BE2C (cell line): ENCODE measurements around the gene ACADSB.

Experiments used
- DNase-seq: peaks from one replicate; pipeline ENCODE4 v3.0.0-alpha.2; 2020
- H3K27me3 ChIP-seq: fragments of 250-450 bp; sonication (Bioruptor Pico); 2 replicates; pipeline ENCODE4 v1.5.1; 2020; ENCODE audit warnings: mild to moderate bottlenecking
- H3K36me3 ChIP-seq: fragments of 250-450 bp; sonication (Bioruptor Pico); 2 replicates; pipeline ENCODE4 v1.5.1; 2020; ENCODE audit warnings: mild to moderate bottlenecking
- H3K4me1 ChIP-seq: fragments of 250-450 bp; sonication (Bioruptor Pico); 2 replicates; pipeline ENCODE4 v1.5.1; 2020
- H3K4me3 ChIP-seq: 2 replicates; pipeline ENCODE4 v1.5.1; 2011; ENCODE audit warnings: low read depth, low read length
- H3K9me3 ChIP-seq: fragments of 250-450 bp; sonication (Bioruptor Pico); 2 replicates; pipeline ENCODE4 v1.5.1; 2020
- TF ChIP-seq, protein P1 (sequence below): IDR thresholded peaks from 2 replicates; pipeline ENCODE4 v1.5.1; 2012; ENCODE audit warnings: mild to moderate bottlenecking, low read depth, low read length

Gene ACADSB

DNA sequence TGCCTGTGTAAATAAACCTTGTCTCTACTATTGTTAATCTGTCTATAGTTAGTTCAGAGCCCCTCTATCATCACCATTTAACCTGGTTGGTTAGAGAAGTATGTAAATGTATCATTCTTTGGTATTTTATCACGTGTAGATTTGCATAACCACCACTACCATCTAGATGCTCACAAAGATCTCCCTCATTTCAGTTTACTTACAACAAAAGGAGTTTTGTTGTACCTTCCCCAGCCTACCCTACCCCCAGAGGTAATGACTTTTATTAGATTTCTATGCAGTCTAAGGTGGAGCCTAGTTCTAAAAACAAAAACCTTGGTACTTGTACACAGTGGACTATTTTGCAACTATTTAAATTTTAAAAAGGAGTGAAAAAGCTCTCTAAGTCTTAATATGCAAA lies 17.5 kb downstream of the ACADSB start:
- Histone ChIP-seq H3K9me3 (no peaks in the 10 kb centered on the region), H3K4me3 (no peak overlapping the region), H3K36me3 (no peaks in the 10 kb centered on the region), H3K4me1 (no peaks in the 10 kb centered on the region), H3K27me3 (no peaks in the 10 kb centered on the region)
- no peak for DNase-seq
- TF ChIP-seq, protein P1, sequence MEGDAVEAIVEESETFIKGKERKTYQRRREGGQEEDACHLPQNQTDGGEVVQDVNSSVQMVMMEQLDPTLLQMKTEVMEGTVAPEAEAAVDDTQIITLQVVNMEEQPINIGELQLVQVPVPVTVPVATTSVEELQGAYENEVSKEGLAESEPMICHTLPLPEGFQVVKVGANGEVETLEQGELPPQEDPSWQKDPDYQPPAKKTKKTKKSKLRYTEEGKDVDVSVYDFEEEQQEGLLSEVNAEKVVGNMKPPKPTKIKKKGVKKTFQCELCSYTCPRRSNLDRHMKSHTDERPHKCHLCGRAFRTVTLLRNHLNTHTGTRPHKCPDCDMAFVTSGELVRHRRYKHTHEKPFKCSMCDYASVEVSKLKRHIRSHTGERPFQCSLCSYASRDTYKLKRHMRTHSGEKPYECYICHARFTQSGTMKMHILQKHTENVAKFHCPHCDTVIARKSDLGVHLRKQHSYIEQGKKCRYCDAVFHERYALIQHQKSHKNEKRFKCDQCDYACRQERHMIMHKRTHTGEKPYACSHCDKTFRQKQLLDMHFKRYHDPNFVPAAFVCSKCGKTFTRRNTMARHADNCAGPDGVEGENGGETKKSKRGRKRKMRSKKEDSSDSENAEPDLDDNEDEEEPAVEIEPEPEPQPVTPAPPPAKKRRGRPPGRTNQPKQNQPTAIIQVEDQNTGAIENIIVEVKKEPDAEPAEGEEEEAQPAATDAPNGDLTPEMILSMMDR = no peak

GRCh38 chr10:123027861-123028260 lies 19.1 kb downstream of the ACADSB start:
- no peaks in the 10 kb centered on the region for H3K27me3 ChIP-seq
- H3K9me3 ChIP-seq = no peaks in the 10 kb centered on the region
- H3K4me1 ChIP-seq = no peaks in the 10 kb centered on the region
- DNase-seq = no peak
- no peak overlapping the region for H3K4me3 ChIP-seq
- H3K36me3 ChIP-seq = no peaks in the 10 kb centered on the region
- TF ChIP-seq, protein P1 = no peak

- no peaks in the 10 kb centered on the region for H3K9me3 ChIP-seq
- TF ChIP-seq, protein P1 = no peak
- no peaks in the 10 kb centered on the region for H3K27me3 ChIP-seq
Observed at GRCh38 chr10:123031124-123031523, 22.3 kb downstream of the ACADSB start.

GRCh38 chr10:123034332-123034731 lies 25.5 kb downstream of the ACADSB start:
- no peaks in the 10 kb centered on the region for H3K4me1 ChIP-seq
- no peaks in the 10 kb centered on the region for H3K27me3 ChIP-seq
- H3K4me3 ChIP-seq = no peak overlapping the region
- no peaks in the 10 kb centered on the region for H3K9me3 ChIP-seq
- TF ChIP-seq, protein P1 = no peak
- peaks cover 4% of the 10 kb centered on the region; the same call in 1 of the 2 replicates for H3K36me3 ChIP-seq
- DNase-seq = no peak

More at GRCh38 chr10:123031124-123031523, 22.3 kb downstream of the ACADSB start:
- no peak overlapping the region for H3K4me3 ChIP-seq
- peaks cover 4% of the 10 kb centered on the region; the same call in 1 of the 2 replicates for H3K36me3 ChIP-seq
- H3K4me1 ChIP-seq = no peaks in the 10 kb centered on the region
- no peak for DNase-seq

DNA sequence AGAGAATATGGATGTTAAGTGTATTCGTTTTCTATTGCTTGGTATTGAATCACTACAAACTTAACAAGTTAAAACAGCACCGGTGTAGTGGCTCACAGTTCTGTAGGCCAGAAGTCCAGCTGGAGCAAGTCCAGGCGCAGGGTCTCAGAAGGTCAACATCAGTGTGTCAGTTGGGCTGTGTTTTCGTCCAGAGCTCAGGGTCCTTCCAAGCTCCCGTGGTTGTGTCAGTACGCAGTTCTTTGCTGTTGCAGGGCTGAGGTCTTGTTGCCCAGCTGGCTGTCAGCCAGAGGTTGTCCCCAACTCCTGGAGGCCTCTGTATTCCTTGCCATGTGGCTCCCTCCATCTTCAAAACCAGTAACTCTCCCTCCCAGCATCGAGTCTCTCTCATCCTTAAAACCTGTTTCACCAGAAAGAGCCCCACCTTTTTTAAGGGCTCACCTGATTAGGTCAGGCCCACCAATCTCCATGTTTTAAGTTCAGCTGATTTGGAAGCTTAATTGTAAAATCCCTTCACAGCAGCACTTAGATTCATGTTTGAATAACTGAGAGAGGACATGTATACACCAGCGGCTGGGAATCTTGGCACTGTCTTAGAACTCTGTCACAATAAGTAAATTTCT lies 26.8 kb downstream of the ACADSB start:
- Histone ChIP-seq H3K27me3 (no peaks in the 10 kb centered on the region), H3K36me3 (peaks cover 4% of the 10 kb centered on the region; the same call in 1 of the 2 replicates), H3K9me3 (no peaks in the 10 kb centered on the region), H3K4me1 (no peaks in the 10 kb centered on the region), H3K4me3 (no peak overlapping the region)
- TF ChIP-seq, protein P1 = no peak
- DNase-seq = no peak

- Histone ChIP-seq H3K4me3 (no peak overlapping the region), H3K9me3 (no peaks in the 10 kb centered on the region), H3K36me3 (peaks cover 4% of the 10 kb centered on the region; the same call in 1 of the 2 replicates), H3K27me3 (no peaks in the 10 kb centered on the region), H3K4me1 (no peaks in the 10 kb centered on the region)
- TF ChIP-seq, protein P1 = no peak
- no peak for DNase-seq
Observed at GRCh38 chr10:123038782-123039631, 30.2 kb downstream of the ACADSB start.
